ENCODE measurements around the gene CPEB1. TPM values are rescaled to one million over a fixed set of nuclear protein-coding genes. Genes with fewer than 3 reads are reported as not detected.

CPEB1 gene
- total RNA-seq, 4 donors from 2014 or later: 1.7 to 6.4 (median 4.0) TPM

DNA sequence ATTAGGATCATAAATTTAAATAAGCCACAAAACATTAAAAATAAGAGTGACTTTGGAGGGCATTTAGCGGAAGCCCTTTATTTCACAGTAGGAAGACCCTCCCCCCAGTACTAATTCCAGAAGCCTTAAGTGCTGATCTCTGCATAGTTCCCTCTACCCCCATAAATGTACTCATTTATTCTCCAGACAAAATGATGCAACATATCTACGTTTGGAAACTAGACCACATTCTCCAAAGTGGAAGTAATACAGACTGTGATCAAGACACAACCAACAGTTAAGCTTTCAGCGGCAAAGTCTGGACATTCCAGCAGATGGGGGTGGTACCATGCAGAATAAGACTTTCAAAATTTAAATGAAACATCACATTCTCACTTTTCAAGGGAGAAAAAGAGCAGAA lies 62.1 kb downstream of the CPEB1 start:
- TF ChIP-seq POLR2A (IDR thresholded peaks at IDR 0.05): no peak
- TF ChIP-seq, protein P1, sequence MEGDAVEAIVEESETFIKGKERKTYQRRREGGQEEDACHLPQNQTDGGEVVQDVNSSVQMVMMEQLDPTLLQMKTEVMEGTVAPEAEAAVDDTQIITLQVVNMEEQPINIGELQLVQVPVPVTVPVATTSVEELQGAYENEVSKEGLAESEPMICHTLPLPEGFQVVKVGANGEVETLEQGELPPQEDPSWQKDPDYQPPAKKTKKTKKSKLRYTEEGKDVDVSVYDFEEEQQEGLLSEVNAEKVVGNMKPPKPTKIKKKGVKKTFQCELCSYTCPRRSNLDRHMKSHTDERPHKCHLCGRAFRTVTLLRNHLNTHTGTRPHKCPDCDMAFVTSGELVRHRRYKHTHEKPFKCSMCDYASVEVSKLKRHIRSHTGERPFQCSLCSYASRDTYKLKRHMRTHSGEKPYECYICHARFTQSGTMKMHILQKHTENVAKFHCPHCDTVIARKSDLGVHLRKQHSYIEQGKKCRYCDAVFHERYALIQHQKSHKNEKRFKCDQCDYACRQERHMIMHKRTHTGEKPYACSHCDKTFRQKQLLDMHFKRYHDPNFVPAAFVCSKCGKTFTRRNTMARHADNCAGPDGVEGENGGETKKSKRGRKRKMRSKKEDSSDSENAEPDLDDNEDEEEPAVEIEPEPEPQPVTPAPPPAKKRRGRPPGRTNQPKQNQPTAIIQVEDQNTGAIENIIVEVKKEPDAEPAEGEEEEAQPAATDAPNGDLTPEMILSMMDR (IDR thresholded peaks at IDR 0.05): peak in 1 of 6 experiments; percentile 12
- H3K36me3 ChIP-seq: no peaks in the 10 kb centered on the region
- H3K4me1 ChIP-seq: no peaks in the 10 kb centered on the region
- no peak overlapping the region for H3K4me3 ChIP-seq (replicated peaks in 1 of 3)
- no peaks in the 10 kb centered on the region for H3K9me3 ChIP-seq
- H3K27ac ChIP-seq: no peak overlapping the region
- 52 to 63% methylated on average over 3 of the region's 3 CpGs for WGBS, 2 donors
- DNase-seq: no peak
- intact Hi-C loops (cut with DNase I): no loop called here
- H3K27me3 ChIP-seq: no peaks in the 10 kb centered on the region

DNA sequence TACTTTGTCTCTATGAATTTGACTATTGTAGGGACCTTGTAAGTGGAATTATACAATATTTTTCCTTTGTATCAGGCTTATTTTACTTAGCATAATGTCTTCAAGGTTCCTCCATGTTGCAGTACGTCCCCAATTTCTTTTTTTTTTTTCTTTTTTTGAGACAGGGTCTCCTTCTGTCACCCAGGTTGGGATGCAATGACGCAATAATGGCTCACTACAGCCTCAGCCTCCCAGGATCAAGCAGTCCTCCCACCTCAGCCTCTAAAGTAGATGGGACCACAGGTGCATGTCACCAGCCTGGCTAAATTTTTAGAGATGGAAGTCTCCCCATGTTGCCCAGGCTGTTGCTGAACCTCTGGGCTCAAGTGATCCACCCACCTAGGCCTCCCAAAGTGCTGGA lies 66.5 kb downstream of the CPEB1 start:
- TF ChIP-seq, protein P1 (IDR thresholded peaks at IDR 0.05): no peak
- TF ChIP-seq POLR2A (IDR thresholded peaks at IDR 0.05): no peak
- H3K27ac ChIP-seq: no peak overlapping the region
- H3K9me3 ChIP-seq: no peaks in the 10 kb centered on the region
- H3K36me3 ChIP-seq: no peaks in the 10 kb centered on the region
- intact Hi-C loops (cut with DNase I): no loop called here
- no peaks in the 10 kb centered on the region for H3K4me1 ChIP-seq
- no peak overlapping the region for H3K4me3 ChIP-seq (replicated peaks in 1 of 3)
- no peak for DNase-seq
- no peaks in the 10 kb centered on the region for H3K27me3 ChIP-seq
- WGBS, 2 donors: 70 to 86% methylated on average over 2 of the region's 2 CpGs

DNA sequence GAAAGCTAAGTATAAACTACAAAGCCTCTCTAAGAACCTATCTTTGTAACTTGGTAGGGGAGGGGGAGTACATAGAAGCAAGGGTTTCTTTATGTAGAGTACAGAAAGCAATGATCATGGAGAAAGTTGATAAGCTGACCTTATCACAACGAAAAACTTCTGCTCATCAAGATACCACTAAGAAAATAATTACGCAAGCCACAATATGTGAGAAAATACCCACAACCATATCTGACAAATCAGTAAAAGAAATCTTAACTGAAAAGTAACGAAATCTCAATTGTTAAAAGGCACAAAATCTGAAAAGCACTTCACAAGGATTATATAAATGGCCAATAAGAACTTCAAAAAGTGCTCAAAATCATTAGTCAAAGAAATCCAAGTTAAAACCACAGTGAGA lies 71.8 kb downstream of the CPEB1 start:
- Histone ChIP-seq H3K36me3 (no peaks in the 10 kb centered on the region), H3K27ac (no peak overlapping the region), H3K9me3 (no peaks in the 10 kb centered on the region), H3K4me1 (peaks cover 0 to 13% of the 10 kb centered on the region in 2 donors), H3K4me3 (replicated peaks in 1 of 3) (no peak overlapping the region), H3K27me3 (no peaks in the 10 kb centered on the region)
- no peak for TF ChIP-seq POLR2A (IDR thresholded peaks at IDR 0.05)
- TF ChIP-seq, protein P1 (IDR thresholded peaks at IDR 0.05): no peak
- intact Hi-C loops (cut with DNase I): no loop called here
- no peak for DNase-seq
- 81 to 82% methylated on average over 3 of the region's 3 CpGs for WGBS, 2 donors

DNA sequence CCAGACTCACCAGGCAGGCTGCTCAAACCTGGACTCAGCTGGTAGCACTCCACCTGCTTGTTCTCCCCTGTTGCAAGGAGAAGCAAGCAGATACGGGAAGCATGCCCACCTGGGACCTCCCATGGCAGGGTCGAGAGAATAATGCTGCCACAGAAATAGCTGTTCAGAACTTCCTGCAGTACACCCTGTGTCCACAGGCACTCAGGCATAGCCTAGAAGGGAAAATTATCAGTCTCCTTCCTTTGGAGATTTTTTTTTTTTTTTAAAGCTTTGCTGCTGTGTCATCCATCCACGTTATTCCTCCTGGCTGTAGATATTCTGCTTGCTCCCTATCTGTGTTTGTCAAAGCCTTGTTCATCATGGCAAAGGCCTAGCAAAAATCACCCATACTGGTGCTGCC lies 74.2 kb downstream of the CPEB1 start:
- Histone ChIP-seq H3K4me1 (peaks cover 0 to 13% of the 10 kb centered on the region in 2 donors), H3K4me3 (replicated peaks in 1 of 3) (no peak overlapping the region), H3K36me3 (no peaks in the 10 kb centered on the region), H3K27me3 (no peaks in the 10 kb centered on the region), H3K9me3 (no peaks in the 10 kb centered on the region), H3K27ac (no peak overlapping the region)
- TF ChIP-seq, protein P1 (IDR thresholded peaks at IDR 0.05): no peak
- no peak for TF ChIP-seq POLR2A (IDR thresholded peaks at IDR 0.05)
- intact Hi-C loops (cut with DNase I): no loop called here
- WGBS, 2 donors: 58 to 74% methylated on average over 3 of the region's 3 CpGs
- DNase-seq: no peak

DNA sequence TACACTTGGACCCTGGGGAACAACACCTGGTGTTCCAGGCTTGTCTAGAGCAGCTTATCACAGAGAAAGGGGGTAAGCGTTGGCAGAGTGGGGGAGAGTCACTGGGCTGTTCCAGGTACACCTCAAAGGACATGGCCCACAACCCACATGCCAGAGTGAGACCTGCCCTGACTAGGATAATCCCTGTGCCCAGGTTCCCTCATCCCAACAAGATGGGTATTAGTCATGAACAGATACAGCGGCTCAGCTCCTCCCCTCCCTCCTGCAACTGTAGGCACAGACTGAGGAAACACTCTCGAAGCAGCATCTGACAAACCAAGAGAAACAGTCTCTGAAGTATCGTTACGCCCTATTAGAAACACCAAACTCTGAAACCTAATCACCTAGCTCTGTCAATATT lies 74.9 kb downstream of the CPEB1 start:
- no peaks in the 10 kb centered on the region for H3K27me3 ChIP-seq
- H3K27ac ChIP-seq: peak overlapping the region in 1 of 3 donors; percentile 28
- no peak overlapping the region for H3K4me3 ChIP-seq (replicated peaks in 1 of 3)
- TF ChIP-seq POLR2A (IDR thresholded peaks at IDR 0.05): no peak
- TF ChIP-seq, protein P1 (IDR thresholded peaks at IDR 0.05): no peak
- peaks cover 0 to 13% of the 10 kb centered on the region in 2 donors for H3K4me1 ChIP-seq
- intact Hi-C loops (cut with DNase I): no loop called here
- H3K36me3 ChIP-seq: no peaks in the 10 kb centered on the region
- no peaks in the 10 kb centered on the region for H3K9me3 ChIP-seq
- DNase-seq: peak; percentile 23 to 39
- 45 to 65% methylated on average over 5 of the region's 5 CpGs for WGBS, 2 donors

All from thyroid gland (tissue), 4 donors.